HG03520 (cell line): ENCODE measurements around the gene TNIK.

Experiments used
- ATAC-seq: cut with Tn5 transposase; IDR thresholded peaks from one replicate; pipeline ENCODE4 v1.9.1; 2021; ENCODE audit warnings: mild to moderate bottlenecking, moderate library complexity; ENCODE audit not compliant: unreplicated experiment

The TNIK gene

DNA sequence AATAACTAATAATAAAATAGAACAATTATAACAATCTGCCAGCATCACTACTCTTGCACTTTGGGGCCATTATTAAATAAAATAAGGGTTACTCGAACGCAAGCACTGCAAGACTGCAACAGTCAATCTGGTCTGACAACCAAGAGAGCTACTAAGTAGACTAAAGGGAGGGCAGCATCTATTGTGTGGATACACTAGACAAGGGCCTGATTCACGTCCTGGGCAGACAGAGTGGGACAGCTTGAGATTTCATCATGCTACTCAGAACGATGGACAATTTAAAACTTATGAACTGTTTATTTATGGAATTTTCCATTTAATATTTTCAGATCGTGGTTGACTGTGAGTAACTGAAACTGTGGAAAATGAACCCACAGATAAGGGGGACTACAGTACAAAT is 39.5 kb downstream of the TNIK start:
- ATAC-seq, result no peak

DNA sequence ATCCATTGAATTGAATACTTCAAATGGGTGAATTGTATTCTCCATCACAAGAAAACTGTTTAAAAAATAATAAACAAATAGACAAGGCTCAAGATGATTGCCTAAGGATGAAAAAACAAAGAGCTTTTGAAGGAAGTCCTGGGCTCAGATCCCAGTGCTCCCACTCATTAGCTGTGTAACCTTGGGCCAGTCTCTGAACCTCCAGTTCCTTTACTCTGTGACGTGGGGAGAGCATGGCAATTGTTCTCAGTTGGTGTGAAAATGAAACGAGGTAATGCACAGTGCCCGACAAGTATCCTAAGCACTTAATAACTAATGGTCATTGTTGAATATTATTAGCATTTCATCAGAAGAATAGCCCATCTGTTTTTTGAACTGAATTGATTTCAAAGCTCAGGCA is 40.7 kb downstream of the TNIK start:
- ATAC-seq, result no peak

DNA sequence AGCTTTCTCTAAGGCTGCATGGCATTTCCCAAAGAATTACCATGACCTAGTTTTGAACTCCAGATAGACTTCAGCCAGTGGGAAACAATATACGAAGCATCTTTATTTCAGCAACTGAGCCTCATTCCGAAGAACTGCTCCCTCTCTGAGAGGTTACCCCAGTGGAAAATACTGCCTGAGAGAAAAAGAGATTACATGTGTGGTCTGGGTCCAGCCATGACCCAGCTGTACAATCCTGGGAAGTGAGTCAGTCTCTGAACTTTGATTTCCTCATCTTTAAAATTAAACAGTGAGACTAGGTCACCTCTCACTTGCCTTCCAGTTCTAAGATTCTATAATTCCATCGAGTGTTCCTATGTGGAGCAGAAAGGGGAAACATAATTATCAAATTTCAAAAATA is 42.4 kb downstream of the TNIK start:
- ATAC-seq, result no peak

DNA sequence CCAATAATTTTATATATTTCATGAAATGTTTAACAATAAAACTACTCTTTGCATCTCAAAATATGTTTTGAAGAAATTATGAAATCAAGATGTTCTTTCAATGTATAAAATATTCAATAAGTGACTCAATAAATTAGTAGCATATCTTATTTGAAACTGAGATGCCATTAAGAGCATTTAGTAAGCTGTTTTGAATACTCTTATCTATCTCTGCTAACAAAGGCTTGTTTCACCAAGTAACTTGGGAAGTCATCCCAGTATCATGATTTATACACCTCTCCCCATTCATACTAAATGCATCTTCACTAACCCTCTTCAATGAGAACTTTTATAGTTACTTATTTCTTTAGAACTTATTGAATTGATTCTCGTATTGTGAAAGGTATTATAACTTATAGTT is 43.1 kb downstream of the TNIK start:
- no peak for ATAC-seq

DNA sequence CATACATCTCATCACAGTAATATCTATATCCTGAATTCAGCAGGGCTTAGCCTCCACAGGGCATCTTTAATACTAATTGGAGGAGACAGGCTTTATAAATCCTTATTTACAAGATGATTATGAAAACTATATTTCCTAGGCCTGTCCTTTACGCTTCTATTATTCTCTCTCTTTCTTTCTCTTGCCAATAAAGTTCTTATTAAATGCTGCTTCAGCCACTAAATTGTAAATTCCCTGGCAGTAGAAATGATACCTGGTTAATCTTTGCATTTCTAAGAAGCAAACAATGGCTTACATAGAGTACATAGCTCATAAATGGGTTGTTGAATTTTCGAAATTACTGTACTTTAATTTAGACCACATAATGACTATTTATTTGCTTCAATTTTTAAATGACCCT is 43.5 kb downstream of the TNIK start:
- ATAC-seq, result no peak

DNA sequence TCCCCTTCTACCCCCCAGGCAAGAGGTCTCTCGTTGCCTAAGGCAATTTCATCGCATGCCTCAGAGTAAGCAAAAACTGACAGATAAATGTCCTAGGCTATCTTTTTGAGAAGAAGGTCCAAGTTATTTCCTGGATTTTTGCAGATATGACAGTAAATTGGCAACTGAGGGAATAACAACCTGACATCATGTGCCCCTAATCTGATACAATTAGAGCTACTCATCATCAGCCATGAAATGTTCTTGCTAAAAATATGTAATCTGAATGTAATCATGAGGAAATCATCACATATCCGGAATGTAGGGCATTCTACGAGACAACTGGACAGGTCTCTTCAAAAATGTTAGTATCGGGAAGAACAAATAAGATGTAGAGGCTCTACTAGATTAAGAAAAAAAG is 44.1 kb downstream of the TNIK start:
- no peak for ATAC-seq

DNA sequence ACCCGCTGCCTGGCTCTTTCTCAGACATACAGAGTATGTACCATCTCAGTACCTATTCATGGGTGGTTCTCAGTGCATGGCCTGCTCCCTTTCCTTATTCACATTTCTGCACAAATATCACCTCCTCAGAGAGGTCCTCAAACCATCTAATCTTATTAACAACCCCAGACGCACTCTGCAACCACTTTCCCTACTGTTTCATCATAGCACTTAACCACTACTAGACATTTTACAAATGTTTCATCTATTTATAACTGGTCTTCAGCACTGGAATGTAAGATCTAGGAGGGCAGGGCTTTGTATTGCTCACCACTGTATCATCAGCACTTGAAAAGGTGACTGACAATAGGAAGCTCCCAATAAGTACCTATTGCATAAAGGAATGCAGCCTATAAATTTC is 45.1 kb downstream of the TNIK start:
- no peak for ATAC-seq

DNA sequence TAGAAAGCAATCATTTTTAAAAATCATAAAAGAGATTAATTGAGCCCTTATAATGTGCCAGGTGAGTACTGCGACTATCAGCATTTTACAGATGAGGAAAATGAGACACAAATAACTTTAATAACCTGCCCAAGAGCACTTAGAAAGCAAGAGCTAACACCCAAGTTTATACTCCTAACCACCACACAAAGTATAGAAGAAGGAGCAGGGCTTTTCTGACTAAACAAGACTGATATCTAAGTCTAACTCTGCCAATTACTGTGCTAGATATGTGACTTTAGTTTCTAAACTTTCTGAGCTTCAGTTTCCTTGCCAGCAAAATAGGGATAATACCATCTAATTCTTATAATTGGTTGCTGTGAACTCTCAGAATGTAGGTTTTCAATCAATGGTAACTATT is 47.7 kb downstream of the TNIK start:
- no peak for ATAC-seq

DNA sequence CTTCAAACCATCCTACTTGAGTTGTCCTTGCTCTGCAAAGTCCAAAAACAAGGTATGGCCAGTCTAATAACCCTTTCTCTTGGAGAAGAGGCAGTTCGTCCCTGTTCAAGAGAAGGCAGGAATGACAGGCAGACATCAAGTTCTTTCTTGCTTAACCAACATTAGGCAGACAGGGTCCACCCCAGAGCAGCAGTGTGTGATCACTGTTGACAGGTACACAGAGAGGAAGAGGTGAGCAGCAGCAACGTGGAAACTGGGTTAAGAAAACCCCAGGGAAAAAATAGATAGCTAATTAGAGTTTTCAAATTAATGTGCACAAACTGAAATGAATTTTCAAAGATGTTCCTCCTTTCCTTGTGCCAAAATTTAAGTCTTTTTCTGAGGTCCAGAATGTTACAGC is 48.2 kb downstream of the TNIK start:
- ATAC-seq, result no peak

DNA sequence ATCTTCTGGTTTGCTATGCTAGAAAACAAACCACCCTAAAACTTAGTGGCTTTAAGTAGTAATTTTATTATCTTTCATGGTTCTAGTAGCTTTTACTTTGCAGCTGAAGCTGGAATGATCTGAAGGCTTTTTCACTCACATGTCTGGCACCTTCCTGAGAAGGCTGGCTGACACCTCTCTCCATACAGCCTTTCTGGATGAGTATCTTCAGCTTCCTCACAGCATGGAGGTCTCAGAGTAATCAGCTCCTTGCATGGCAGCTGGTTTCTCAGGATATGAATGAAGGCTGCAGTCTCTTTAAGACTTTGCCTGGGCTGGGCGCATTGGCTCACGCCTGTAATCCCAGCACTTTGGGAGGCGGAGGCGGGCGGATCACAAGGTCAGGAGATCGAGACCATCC is 50.0 kb downstream of the TNIK start:
- ATAC-seq, result no peak

DNA sequence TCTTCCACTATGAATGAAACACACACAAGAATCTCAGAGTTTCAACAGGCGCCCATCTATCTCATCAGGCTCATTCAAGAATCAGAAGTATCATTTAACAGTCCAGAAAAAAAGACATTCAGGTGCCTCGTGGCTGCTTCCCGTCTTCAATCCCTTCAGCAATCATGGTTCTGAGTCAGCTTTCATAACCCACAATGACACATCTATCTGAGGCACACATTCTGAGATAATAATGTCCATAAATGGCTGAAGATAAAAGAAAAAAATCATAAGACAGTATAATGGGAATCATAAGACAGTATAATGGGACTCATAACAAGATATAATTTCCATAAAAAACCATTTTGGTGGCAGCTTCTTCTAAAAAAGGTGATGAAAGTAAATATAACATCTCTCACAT is 52.4 kb downstream of the TNIK start:
- ATAC-seq, result no peak

DNA sequence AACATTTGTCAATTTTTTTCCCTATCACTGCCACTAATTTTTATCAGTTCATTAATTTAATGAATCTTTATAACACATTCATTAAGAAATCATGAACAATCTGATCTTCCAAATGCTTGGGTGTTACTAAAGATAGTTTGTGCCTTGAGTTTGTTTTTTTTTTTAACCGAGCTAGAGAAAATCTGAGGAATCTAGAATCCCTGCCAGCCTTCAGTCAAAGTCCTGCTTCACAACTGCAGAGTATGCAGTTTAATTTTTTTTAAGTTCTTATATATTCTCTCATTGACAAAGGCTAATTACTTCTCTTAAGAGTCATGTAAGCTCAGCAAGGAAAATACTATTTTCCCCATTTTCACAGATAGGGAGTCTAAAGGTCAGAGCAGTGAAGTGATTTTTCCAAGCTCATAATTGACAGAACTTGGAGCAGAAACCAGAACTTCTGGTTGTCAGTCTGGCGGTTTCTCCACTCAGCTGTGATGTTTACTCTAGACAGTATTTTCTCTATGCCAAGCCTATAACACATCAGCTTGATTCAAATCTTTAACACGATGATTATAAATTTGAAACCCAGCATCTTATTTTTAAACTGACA is 55.7 kb downstream of the TNIK start:
- ATAC-seq, result no peak

DNA sequence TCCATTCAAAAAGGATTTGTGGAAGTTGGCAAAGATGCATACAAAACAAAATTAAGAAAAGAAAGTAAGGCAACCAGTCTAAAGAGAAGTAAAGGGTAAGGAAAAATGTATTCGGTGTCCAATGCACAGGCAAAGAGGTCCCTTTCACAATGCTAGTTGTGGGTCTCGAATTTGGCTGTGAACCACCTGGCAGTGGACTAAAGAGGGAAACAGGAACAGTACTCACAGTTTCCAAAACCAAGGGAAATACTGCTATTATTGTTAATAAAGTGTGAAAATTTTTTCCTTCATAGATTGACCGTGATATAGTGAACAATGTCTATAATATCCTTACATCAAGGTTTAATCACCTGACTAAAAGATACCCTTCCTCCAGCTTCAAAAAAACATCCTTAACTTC is 57.9 kb downstream of the TNIK start:
- no peak for ATAC-seq

DNA sequence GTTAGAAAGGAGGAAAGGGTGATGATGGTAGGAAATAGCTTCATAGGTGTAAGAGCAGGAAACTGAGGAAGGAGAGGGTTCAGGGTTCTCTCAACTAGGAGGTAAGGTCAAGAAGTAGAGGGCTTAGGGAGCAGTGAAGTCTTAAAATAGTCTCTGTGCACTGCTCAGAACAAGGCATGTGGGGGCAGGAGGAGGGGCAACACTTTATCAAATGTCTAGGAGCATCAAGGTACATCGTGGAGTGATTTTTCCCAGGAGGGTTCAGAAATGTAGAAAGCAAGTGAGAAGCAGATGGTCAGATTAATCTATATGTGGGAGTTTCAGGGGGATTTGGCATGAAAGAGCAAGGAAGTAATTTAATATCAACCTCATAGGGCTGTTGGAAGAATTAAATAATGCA is 58.8 kb downstream of the TNIK start:
- no peak for ATAC-seq

DNA sequence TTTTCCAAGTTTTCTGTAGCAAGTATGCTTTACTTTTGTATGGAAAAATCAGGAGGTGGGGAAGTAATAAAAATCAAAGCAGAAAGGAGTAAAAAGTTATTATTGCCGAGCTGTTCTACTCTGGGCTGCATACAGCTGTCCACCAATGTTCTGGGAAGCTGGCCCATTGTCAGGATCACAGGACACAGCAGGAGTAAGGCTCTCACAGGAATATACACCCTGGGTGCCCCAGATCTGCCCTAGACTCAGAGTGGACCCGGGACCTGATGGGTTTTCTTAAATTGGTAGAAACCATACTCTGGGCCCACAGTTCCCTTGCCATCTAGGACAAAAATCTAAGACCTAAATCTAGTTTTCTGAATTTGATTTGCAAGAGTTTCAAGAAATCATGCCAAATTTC is 60.4 kb downstream of the TNIK start:
- no peak for ATAC-seq

DNA sequence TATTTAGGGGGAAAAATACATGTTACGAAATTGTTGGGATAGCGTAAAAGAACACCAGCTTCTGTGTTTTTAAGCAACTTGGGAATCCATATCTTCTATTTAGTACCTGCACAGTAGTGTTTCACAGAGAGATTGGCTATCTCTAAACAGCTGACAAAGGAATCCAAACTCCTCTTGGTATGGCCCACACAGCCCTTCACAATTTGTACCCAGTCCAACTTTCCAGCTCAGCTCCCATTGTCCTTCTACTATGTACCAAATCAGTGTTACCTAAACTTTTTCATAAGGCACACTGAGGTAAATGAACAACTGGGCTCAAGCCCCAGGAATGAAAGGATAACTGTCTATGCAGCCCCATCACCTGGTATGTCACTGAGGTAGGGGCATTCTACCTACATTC is 61.9 kb downstream of the TNIK start:
- no peak for ATAC-seq

DNA sequence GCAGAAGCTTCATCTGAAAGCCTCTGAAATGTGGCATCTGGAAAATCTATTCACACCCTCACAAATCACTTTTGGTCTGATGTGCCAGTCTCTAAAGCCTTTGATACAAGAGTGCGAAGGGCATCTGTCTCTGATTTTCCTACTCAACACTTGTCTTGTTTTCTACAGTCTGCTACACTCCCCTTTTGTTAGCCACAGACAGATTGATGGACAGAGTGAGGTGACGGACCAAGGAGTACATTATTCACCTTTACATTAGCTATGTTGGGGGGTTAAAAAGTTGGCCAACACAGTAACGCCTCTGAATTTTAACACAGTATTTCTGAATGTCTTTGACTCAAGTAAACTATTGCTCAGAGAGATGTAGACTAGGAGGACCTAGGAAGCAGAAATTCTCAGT is 63.1 kb downstream of the TNIK start:
- no peak for ATAC-seq

DNA sequence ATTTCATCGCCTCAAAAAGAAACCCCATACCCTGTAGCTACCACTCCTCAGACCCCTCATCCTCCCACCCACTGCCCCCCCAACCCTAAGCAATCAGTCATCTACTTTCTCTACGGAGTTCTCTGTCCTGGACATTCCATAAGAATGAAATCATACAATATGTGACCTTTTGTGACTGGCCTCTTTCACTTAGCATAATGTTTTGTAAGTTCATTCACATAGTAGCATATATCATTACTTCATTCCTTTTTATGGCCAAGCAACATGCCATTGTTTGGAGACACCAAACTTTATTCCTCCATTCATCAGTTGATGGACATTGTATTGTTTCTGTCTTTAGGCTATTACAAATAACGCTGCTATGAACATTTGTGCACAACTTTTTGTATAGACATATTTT is 64.2 kb downstream of the TNIK start:
- no peak for ATAC-seq

DNA sequence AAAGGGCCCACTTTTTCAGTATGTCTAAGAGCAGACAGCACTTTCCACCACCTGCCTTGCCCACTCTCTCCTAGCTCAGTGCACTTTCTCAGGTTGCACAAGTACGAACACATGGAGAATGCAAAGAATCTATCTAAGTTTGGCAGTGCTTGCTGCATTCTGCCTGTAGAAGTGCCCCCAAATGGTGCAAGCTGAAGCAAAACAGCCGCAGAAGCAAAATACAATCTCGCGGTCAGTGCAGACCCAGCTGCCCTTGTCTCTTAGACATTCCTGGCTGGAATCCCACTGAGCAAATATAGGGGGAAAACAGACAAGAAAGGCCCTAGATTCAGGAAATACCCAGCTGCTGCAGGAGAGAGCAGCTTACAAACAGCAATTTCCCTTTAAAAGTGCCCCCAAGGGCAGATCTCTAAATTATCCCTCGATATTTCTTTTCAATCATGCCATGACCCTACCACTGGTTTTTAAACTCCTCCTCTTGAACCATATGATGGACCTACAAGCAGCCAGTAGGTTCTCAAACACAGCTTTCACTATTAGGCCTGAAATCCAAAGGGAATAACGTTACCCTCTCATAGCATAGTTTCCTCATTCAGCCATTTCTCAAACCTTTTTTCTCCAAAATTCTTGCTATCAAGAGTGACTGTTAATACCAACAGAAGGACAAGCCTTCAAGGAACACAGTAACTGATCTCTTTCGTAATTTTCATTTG is 67.0 kb downstream of the TNIK start:
- ATAC-seq, result no peak

DNA sequence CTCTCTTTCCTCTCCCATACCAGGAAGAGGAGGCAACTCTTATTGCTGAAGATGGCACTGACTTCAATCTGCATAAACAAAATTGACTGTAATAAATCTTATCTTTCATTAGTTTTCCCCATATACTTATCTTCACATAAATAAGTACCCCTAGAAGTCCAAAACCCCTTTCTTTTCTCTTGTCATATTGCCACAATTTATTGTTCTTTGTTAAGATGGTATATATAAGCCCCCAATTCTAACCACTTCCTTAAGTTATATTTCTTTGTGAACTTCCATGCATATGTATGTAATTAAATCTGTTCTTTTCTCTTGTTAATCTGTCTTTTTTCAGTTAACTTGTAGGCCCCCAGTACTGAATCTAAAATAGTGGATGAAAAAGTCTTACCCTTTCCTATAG is 68.8 kb downstream of the TNIK start:
- ATAC-seq, result no peak

DNA sequence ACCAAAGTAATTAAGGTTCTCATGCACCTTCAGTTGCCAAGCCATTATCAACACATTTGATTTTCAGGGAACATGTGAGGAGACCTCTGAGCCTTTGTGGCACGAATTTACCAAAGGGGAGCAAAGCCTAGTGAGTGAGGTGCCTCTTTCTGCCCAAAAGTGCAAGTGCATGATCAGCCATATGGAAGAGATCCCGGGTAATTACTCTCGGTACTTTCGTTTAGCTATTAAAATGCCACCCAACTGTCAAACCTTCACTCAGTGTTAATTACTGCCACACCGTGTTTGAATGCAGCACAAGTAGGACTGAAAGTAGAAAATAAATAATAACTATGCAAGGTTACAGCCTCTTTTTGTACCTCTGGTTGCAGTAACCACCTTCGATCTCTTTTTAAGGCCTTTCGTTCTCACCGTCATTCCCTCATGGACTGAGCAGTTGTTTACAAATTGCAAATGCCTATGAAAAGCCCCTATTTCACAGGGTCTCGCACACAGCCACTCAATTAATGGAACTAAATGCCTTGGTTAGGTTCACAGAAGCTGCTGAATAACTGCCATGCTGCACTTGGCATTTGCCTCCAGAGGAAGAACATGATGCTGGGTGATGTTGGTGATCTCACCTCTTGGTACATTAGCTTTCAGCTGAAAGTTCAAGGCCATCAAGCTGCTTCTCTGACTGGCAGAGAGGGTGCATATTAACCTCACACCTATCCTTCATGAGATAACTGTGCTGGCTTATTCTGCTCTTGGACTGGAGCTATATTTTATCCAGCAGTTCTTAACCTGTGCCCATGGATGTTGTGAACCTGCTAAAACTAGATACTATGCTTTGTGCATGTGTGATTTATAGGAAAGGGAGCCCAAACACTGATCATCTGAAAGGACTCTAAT is 69.9 kb downstream of the TNIK start:
- no peak for ATAC-seq

DNA sequence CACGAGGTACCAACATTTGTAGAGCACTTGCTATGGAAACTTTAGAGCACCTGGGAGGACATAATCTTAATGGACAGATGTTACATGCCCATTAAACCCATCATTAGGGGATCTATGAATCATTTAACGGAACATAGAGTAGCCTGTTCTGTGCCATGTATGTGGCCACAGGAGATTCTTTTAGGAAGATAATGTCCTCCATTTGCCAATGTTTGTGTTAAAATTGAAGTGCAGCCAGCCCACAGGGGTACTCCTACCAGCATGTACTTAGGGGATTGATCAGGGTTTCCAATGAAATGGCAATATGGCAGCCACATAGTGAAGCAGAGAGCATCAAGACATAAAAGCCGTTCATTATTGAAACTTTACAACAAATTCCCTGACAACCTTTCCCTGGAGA is 70.7 kb downstream of the TNIK start:
- no peak for ATAC-seq
